Measurements from ENCODE around the gene IFRD1. TPM values are rescaled to one million over a fixed set of nuclear protein-coding genes. Genes with fewer than 3 reads are reported as not detected.

The IFRD1 gene
- polyA plus RNA-seq, 1 of the 3 experiments (the other 2 are of a cell fraction), result 31.0 TPM

- CTCF ChIA-PET, result interaction anchor here (0.7 kb wide), 1 partner anchor 32 kb away, joined by 3 read pairs; no protein-coding TSS in a partner anchor
Observed at GRCh38 chr7:112447406-112447805, 2.9 kb upstream of the IFRD1 start.

GRCh38 chr7:112448381-112448780, 1.9 kb upstream of the IFRD1 start:
- Histone ChIP-seq H3K79me2 (ENCODE audit: insufficient read depth) (peaks cover 31% of the 10 kb centered on the region), H3K4me1 (ENCODE audit: control insufficient read depth in 1 of 2, insufficient read depth in 2 of 2, low read depth in 1 of 2, low read length in 1 of 2) (peaks cover 9 to 16% of the 10 kb centered on the region in 2 experiments; a peak in 3 of 4 replicates), H3K27me3 (ENCODE audit: insufficient read depth) (no peaks in the 10 kb centered on the region), H3K4me2 (no peak overlapping the region), H3K9me2 (no peaks in the 10 kb centered on the region), H3K27ac (ENCODE audit: low read depth in 2 of 2, low read length in 1 of 2) (no peak overlapping the region; a peak in 1 of 4 replicates), H4K20me1 (ENCODE audit: insufficient read depth) (peaks cover 25% of the 10 kb centered on the region), H3K9ac (no peak overlapping the region), H2AFZ (ENCODE audit: low read depth) (no peak overlapping the region), H3K36me3 (replicated peaks in 1 of 2; ENCODE audit: control insufficient read depth in 1 of 2, insufficient read depth in 2 of 2, low read length in 1 of 2) (peaks cover 0 to 2% of the 10 kb centered on the region in 2 experiments), H3K9me3 (no peaks in the 10 kb centered on the region), H3K4me3 (ENCODE audit: low read depth in 2 of 2, low read length in 1 of 2) (no peak overlapping the region), H3F3A (replicated peaks; ENCODE audit: insufficient read depth) (peaks cover 20% of the 10 kb centered on the region)
- ChIA-PET POLR2A (no interaction called here), CTCF (no interaction called here)
- no peak for DNase-seq
- WGBS (ENCODE audit: low lambda C conversion rate), result 86% methylated on average over 2 of the region's 2 CpGs
- TF ChIP-seq TAF1 (IDR thresholded peaks at IDR 0.05; ENCODE audit: borderline replicate concordance, low read depth, low read length), result no peak
- TF ChIP-seq MEF2A (IDR thresholded peaks at IDR 0.05; ENCODE audit: borderline replicate concordance, low read depth), result no peak
- no peak for TF ChIP-seq ZBTB33 (IDR thresholded peaks at IDR 0.05; ENCODE audit: borderline replicate concordance, low read depth)
- no peak for TF ChIP-seq CHD2 (IDR thresholded peaks at IDR 0.05; ENCODE audit: low read length, partially characterized antibody)

More at GRCh38 chr7:112447406-112447805, 2.9 kb upstream of the IFRD1 start:
- Histone ChIP-seq H3K4me1 (ENCODE audit: control insufficient read depth in 1 of 2, insufficient read depth in 2 of 2, low read depth in 1 of 2, low read length in 1 of 2) (peaks cover 5 to 7% of the 10 kb centered on the region in 2 experiments; a peak in 3 of 4 replicates), H3K9ac (no peak overlapping the region), H3K36me3 (replicated peaks in 1 of 2; ENCODE audit: control insufficient read depth in 1 of 2, insufficient read depth in 2 of 2, low read length in 1 of 2) (no peaks in the 10 kb centered on the region), H2AFZ (ENCODE audit: low read depth) (no peak overlapping the region), H3K27ac (ENCODE audit: low read depth in 2 of 2, low read length in 1 of 2) (no peak overlapping the region), H3F3A (replicated peaks; ENCODE audit: insufficient read depth) (peaks cover 16% of the 10 kb centered on the region), H3K4me3 (ENCODE audit: low read depth in 2 of 2, low read length in 1 of 2) (no peak overlapping the region), H3K27me3 (ENCODE audit: insufficient read depth) (no peaks in the 10 kb centered on the region), H3K9me2 (no peaks in the 10 kb centered on the region), H3K4me2 (no peak overlapping the region), H3K79me2 (ENCODE audit: insufficient read depth) (peaks cover 21% of the 10 kb centered on the region), H4K20me1 (ENCODE audit: insufficient read depth) (peaks cover 15% of the 10 kb centered on the region), H3K9me3 (no peaks in the 10 kb centered on the region)
- no peak for TF ChIP-seq NRF1 (IDR thresholded peaks at IDR 0.05; ENCODE audit: low read depth, low read length)
- TF ChIP-seq USF2 (IDR thresholded peaks at IDR 0.05; ENCODE audit: borderline replicate concordance, low read depth, low read length), result no peak
- TF ChIP-seq ELF1 (IDR thresholded peaks at IDR 0.05), result no peak
- TF ChIP-seq RXRA (IDR thresholded peaks at IDR 0.05; ENCODE audit: borderline replicate concordance, low read depth), result no peak
- no peak for TF ChIP-seq MEF2A (IDR thresholded peaks at IDR 0.05; ENCODE audit: borderline replicate concordance, low read depth)
- TF ChIP-seq TAF1 (IDR thresholded peaks at IDR 0.05; ENCODE audit: borderline replicate concordance, low read depth, low read length), result no peak
- TF ChIP-seq GATA2 (CRISPR knock-in tag; IDR thresholded peaks at IDR 0.05), result no peak
- TF ChIP-seq GABPA (IDR thresholded peaks at IDR 0.05; ENCODE audit: low read depth), result no peak
- TF ChIP-seq EP300 (IDR thresholded peaks at IDR 0.05; ENCODE audit: borderline replicate concordance in 1 of 2, low read depth in 1 of 2, low read length in 1 of 2), result no peak
- no peak for TF ChIP-seq SMC3 (IDR thresholded peaks at IDR 0.05; ENCODE audit: low read depth, low read length)
- no peak for TF ChIP-seq FOXM1 (IDR thresholded peaks at IDR 0.05; ENCODE audit: low read depth)
- TF ChIP-seq TCF12 (IDR thresholded peaks at IDR 0.05), result no peak
- no peak for TF ChIP-seq RAD21 (IDR thresholded peaks at IDR 0.05; ENCODE audit: low read length)
- TF ChIP-seq CHD2 (IDR thresholded peaks at IDR 0.05; ENCODE audit: low read length, partially characterized antibody), result no peak
- no peak for TF ChIP-seq EZH2phosphoT487 (IDR thresholded peaks at IDR 0.05; ENCODE audit: borderline replicate concordance, low read depth)
- no peak for DNase-seq
- 91% methylated on average over 3 of the region's 3 CpGs for WGBS (ENCODE audit: low lambda C conversion rate)
- POLR2A ChIA-PET, result interaction anchor here (0.7 kb wide), 1 partner anchor 259 kb away, joined by 3 read pairs; no protein-coding TSS in a partner anchor
